NCI-H2171 treated with DMSO at 0.1 percent for 48 hours (cell line): Measurements from ENCODE around the gene SLC27A5.
A peak's percentile ranks its signal among the peaks of the same experiment; 100 is the strongest.
"Not testable (repeated sequence)": the region's sequence is repeated elsewhere in the genome, so short reads cannot be mapped to it uniquely, and the experiment has no call there.

Experiments used
- DNase-seq: peaks from one replicate; lab custom pipeline; 2025; lab: John Stamatoyannopoulos, UW

Gene SLC27A5

DNA sequence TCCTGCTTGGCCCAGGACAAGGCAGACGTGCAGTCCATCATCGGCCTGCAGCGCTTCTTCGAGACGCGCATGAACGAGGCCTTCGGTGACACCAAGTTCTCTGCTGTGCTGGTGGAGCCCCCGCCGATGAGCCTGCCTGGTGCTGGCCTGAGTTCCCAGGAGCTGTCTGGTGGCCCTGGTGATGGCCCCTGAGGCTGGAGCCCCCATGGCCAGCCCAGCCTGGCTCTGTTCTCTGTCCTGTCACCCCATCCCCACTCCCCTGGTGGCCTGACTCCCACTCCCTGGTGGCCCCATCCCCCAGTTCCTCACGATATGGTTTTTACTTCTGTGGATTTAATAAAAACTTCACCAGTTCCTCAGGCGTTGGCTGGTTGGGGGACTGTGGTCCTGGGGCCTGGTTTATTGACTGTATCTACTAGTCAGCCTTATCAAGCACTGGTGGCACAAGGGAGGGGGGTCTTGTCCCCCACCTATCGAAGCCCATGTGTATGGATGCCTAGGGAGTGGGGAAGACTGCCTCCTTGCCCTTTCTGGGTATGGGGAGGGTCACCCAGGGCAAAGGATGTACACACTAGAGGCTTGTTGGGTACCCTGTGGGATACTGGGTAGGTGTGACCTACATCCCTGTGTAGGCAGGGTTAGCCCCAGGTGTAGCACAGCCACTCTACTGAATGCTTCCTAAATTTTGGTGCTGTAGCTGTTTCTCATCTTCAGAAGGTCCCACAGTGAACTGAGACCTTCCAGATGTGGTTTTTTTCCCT, 38.8 kb upstream of the SLC27A5 start:
- DNase-seq = no peak

GRCh38 chr19:58549664-58550361, 38.0 kb upstream of the SLC27A5 start:
- DNase-seq = no peak

DNA sequence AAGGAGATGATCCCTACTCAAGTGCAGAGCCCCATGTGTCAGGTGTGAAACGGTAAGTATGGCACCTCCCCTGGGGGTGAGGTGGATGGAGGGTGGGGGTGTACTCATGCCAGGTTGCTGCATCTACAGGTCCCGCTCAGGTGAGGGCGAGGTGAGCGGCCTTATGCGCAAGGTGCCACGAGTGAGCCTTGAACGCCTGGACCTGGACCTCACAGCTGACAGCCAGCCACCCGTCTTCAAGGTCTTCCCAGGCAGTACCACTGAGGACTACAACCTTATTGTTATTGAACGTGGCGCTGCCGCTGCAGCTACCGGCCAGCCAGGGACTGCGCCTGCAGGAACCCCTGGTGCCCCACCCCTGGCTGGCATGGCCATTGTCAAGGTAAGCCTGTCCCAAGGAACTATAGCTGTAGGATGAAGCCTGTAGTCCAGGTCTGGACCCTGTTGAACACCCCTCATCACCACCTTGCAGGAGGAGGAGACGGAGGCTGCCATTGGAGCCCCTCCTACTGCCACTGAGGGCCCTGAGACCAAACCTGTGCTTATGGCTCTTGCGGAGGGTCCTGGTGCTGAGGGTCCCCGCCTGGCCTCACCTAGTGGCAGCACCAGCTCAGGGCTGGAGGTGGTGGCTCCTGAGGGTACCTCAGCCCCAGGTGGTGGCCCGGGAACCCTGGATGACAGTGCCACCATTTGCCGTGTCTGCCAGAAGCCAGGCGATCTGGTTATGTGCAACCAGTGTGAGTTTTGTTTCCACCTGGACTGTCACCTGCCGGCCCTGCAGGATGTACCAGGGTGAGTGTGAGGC, 37.3 kb upstream of the SLC27A5 start:
- DNase-seq = no peak

GRCh38 chr19:58547323-58548312, 35.8 kb upstream of the SLC27A5 start:
- DNase-seq = no peak

- DNase-seq = no peak
Observed at GRCh38 chr19:58546019-58546530, 34.3 kb upstream of the SLC27A5 start.

- no peak for DNase-seq
Observed at GRCh38 chr19:58545286-58546018, 33.7 kb upstream of the SLC27A5 start.

DNA sequence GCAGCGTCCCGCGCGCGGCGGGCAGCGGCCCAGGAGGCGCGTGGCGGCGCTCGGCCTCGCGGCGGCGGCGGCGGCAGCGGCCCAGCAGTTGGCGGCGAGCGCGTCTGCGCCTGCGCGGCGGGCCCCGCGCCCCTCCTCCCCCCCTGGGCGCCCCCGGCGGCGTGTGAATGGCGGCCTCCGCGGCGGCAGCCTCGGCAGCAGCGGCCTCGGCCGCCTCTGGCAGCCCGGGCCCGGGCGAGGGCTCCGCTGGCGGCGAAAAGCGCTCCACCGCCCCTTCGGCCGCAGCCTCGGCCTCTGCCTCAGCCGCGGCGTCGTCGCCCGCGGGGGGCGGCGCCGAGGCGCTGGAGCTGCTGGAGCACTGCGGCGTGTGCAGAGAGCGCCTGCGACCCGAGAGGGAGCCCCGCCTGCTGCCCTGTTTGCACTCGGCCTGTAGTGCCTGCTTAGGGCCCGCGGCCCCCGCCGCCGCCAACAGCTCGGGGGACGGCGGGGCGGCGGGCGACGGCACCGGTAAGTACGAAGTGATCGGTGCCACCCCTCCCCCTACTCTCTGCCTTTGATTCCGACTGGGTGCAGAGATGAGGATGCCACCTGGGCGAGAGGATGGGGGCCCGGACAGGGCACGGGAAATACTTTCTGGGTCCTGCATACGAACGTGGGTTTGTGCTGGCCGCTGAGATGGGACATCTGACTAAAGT, 32.9 kb upstream of the SLC27A5 start:
- no peak for DNase-seq

DNA sequence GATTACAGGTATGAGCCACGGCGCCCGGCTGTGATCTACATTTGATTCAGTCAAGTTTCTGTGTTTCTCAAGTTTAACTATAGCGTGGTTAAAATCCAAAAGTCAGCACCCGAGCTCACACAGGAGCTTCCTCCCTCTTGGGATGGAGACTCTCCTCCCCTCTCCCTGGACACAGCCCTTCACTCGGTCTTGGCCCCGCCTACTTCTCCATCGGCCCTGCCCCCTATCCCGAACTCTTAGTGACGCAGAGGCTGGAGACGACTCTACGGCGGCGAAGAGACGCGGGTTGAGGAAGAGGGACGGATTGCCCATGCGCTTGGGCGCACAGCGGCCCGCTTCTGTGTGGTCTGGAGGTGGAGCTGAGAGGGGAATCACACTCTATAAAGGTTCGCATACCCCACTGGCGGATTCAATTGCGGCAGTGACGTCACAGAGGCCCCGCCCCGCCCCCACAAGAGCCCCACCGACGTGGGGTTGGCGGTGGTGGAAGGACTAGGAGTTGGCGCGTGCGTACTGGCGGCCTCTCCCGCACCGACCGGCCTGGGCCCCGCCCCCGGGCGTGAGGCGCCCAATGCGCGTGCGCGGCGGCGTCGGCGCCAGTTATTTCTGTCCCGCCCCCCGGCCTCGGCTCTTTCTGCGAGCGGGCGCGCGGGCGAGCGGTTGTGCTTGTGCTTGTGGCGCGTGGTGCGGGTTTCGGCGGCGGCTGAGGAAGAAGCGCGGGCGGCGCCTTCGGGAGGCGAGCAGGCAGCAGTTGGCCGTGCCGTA, 32.2 kb upstream of the SLC27A5 start, which contains the start of gene TRIM28:
Gene TRIM28, plus strand, starts transcription at position 239 of the 765 bp plus-strand sequence. CDS start 694 bp downstream, outside the sequence.
- no peak for DNase-seq

GRCh38 chr19:58542641-58543372, 31.0 kb upstream of the SLC27A5 start:
- DNase-seq = not testable (repeated sequence)

DNA sequence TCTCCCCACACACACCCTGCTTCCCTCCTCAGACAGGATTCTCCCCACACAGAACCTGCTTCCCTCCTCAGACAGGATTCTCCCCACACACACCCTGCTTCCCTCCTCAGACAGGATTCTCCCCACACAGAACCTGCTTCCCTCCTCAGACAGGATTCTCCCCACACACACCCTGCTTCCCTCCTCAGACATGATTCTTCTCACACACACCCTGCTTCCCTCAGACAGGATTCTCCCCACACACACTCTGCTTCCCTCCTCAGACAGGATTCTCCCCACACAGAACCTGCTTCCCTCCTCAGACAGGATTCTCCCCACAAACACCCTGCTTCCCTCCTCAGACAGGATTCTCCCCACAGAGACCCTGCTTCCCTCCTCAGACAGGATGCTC, 27.4 kb upstream of the SLC27A5 start:
- DNase-seq = not testable (repeated sequence)

DNA sequence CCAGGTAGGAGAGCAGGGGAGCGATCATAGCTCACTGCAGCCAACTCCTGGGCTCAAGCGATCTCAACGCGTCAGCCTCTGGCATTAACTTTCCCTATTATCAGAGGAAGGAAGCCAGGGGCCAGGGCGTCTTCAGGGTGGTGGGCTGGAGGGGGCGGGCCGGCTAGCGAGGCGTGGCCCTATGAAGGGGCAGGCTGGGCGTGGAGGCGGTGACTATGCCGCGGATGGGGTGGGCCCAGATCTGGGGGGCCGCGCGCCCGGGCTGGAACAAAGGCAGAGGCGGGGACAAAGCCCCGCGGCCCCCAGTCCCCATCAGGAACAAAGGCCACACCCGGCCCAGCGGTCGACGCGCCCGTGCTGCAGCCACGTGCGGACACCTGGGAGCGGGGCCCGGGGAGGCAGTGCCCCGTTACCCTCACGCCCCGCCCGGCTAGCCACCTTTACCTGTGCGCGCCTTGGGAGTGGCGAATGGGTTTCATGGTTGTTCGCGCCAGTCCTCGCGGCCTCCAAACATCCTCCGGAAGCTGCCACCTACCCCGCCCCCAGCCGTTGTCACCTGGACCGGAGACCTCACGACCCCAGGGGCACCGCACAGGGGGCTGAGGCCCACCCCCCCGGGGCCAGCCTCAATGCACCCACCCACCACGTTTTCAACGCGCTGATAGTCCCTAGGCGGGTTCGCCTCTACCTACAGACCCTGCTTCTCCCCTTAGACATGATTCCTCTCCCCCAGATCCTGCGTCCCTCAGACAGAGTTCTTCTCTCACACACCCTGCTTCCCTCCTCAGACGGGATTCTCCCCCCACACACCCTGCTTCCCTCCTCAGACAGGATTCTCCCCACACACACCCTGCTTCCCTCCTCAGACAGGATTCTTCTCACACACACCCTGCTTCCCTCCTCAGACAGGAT, 26.7 kb upstream of the SLC27A5 start:
- peak; percentile 81 for DNase-seq

- no peak for DNase-seq
Observed at GRCh38 chr19:58536852-58537798, 25.3 kb upstream of the SLC27A5 start.

- DNase-seq = no peak
Observed at GRCh38 chr19:58535857-58536256, 24.1 kb upstream of the SLC27A5 start.

- DNase-seq = peak; percentile 86
Observed at GRCh38 chr19:58531034-58531840, 19.4 kb upstream of the SLC27A5 start.

GRCh38 chr19:58529405-58529804, 17.6 kb upstream of the SLC27A5 start:
- no peak for DNase-seq
